GM19467 (cell line): Measurements from ENCODE around the gene NPHP4.
"Not testable (repeated sequence)": the region's sequence is repeated elsewhere in the genome, so short reads cannot be mapped to it uniquely, and the experiment has no call there.

Source experiments
- ATAC-seq: cut with Tn5 transposase; IDR thresholded peaks from one replicate; pipeline ENCODE4 v1.9.1; 2021; ENCODE audit warnings: mild to moderate bottlenecking, moderate library complexity; ENCODE audit not compliant: unreplicated experiment

NPHP4 gene

GRCh38 chr1:5936621-5937372 lies 55.4 kb downstream of the NPHP4 start:
- ATAC-seq, result no peak

DNA sequence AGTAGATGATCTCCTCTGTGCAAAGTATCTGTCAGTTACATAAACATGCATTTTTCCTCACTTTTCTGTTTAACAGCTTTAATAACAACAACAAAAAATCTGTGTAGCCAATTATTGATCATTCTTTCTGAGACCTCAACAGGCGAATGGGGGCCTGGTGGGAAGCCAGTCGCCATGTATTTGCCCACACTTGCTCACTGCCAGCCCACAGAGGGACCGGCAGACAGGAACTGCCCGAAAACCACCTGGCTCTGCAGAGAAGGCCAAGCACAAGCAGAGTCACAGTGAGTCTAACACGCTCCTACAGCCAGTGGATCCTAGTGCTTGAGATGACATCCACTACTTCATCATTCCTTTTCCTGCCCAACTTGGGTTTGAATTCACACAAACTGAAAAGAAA lies 56.1 kb downstream of the NPHP4 start:
- ATAC-seq, result no peak

DNA sequence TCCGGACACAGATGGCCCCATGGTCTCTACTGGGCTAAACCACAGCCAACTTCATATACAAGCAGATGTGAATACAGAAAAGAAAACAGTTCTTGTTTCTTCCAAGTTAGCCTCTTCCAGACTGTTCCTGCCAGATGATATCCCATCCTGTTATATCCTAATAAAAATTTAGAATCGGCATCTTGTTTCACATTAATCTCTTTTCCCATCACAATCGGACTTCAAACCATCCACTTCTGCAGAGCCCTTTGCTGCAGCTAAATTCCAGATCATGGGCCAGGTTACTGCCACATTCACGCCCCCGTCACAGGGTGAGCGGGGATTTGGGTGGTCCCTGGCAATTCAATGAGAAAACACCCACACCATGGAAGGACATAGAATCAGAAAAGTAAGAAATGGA lies 57.2 kb downstream of the NPHP4 start:
- no peak for ATAC-seq

- no peak for ATAC-seq
Measured at GRCh38 chr1:5934058-5934884, 58.0 kb downstream of the NPHP4 start.

DNA sequence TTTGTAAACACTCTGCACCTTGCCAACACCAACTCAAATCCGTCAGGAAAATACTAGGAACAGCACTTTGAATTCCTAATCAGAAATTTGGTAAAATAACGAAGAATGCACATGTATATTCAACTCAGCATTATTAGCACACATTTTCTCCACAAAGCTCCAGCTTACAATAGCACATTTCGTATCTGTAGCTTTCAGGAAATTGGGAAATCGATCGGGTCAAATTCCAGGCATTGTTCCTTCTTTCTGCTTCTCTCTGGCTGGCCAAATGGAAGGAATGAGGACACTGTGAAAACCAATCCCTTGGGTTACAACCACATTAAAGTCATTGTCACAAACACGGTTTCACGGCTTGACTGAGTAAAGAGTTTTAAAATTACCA lies 58.6 kb downstream of the NPHP4 start:
- ATAC-seq, result no peak

- no peak for ATAC-seq
Measured at GRCh38 chr1:5933050-5933449, 59.2 kb downstream of the NPHP4 start.

DNA sequence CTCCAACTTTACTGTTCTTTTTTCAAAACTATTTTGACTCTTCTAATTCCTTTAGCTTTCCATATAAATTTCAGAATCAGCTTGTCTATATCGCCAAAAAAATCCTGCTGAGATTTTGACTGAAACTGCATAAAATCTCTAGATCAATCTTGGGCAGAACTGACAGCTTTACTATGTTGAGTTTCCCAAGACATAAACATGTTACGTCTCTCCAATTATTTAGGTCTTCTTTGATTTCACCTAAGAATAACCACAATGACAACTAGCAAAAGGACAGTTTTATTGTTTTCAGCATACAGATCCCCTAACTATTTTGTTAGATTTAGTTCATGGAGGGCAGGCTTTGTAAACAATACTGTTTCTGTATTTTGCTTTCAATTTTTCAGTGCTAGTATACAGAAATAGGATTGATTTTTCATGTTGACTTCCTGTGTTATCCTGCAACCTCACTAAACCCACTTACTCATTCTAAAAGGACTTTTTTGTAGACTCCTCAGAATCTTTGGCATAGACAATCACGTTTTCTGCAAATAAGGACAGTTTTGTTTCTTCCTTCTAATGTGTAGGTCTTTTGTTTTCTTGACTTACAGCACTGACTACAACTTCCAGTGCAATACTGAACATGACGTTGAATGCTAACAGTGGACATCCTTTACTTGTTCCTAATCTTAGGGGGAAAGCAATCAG lies 63.4 kb downstream of the NPHP4 start:
- ATAC-seq, result no peak

DNA sequence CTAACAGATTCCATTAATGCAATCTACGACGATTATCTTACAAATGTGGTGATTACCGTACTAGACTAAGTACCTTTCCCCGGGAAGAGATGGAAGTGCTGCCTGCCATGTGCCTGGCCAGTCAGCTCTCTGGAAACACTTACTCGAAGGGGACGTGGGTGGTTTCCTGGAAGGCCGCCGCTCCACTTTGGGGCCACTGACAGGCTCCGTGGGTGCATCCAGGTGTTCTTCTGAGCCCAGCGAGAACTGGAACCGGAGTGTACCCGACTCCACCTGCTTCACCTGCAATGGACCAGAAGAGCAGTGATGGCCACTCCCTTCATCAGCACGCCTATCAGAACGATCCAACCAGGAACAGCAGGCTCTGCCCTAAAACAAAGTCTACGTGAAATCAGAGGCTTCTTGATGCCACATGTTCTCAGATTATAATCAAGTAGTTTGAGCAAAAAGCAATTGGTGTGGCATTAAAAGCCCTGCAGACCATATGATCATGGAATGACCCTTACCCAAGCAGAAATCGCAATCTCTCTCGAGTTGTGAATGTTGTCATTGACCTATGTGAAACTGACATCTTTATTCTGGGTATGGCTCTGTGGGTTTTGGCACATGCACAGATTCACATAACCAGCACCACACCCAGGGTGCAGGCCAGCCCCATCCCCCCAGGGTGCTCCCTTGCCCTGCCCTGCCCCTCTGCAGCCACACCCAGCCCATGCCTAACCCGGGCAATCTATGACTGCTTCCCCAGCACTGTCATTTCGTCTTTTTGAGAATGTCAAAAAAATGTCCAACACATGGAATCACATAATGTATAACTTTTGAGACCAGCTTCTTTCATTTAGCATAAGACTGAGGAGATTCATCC lies 64.5 kb downstream of the NPHP4 start:
- ATAC-seq, result no peak

DNA sequence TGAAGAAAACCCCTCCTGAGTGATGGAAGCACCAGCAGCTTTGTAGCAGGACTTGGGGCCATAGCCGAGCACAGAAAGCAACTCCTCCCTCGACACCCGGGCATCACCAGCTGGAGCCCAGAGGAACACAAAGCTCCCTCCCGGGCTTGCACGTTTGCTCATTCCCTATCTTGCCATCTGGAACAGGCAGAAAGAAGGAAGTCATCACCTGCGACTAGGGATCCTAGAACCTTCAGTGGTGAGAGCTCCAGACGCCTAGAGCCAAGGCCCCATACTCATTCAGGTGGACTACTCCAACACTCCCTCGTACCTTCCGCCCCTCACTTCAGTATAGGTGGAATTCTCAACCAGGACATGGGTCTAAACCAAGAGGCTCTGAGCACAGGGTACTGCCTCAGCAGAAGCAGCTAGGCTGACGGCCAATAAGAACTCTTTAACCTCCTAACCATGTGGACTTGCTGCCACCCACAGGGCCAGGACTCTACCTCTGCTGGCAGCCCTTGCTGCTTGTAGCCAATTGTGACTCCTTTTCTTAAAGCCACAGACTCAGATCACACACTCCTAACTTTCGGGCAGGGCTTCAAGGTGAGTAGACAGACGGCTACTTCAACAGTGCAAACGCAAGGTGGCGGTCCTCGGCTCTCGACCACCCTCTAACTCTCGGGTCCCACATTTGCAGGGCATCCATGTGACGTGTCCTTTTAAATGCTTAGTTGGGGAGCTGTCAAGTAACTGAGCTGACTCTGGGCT lies 65.4 kb downstream of the NPHP4 start:
- ATAC-seq, result no peak

- not testable (repeated sequence) for ATAC-seq
Measured at GRCh38 chr1:5922700-5923330, 69.4 kb downstream of the NPHP4 start.

- ATAC-seq, result no peak
Measured at GRCh38 chr1:5921671-5922070, 70.6 kb downstream of the NPHP4 start.

- ATAC-seq, result no peak
Measured at GRCh38 chr1:5921129-5921528, 71.1 kb downstream of the NPHP4 start.

DNA sequence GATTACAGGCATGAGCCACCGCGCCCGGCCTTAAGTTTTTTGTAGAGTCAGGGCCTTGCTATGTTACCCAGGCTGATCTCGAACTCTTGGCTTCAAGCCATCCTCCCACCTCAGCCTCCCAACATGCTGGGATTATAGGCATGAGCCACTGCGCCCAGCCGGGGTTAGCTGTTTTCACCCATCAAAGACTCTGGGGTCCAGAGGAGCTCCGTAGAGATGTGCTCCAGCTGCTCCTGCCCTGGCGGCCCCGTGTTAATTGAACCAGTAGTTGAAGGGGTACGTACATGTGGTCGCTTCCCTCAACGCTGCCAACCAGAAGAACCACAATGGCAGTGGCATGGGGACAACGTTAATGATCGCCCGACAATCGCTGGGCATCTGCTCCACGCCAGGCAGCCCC lies 72.0 kb downstream of the NPHP4 start:
- ATAC-seq, result no peak

DNA sequence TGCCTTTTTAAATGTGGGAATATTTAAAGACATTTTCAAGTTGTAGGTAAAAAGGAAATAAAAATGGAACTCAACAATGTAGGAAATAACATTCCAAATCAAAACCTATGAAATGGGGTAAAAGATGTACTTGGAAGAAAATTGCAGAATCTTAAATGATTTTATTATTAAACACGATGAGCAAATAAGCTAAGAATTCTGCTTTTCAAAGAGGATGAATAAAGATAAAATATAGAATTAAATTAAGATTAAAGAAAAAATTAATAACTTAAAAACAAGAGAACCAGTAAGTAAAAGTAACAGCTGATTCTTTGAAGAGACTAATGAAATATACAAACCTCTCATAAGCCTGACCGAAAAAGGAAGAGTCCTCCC lies 74.0 kb downstream of the NPHP4 start:
- ATAC-seq, result no peak

DNA sequence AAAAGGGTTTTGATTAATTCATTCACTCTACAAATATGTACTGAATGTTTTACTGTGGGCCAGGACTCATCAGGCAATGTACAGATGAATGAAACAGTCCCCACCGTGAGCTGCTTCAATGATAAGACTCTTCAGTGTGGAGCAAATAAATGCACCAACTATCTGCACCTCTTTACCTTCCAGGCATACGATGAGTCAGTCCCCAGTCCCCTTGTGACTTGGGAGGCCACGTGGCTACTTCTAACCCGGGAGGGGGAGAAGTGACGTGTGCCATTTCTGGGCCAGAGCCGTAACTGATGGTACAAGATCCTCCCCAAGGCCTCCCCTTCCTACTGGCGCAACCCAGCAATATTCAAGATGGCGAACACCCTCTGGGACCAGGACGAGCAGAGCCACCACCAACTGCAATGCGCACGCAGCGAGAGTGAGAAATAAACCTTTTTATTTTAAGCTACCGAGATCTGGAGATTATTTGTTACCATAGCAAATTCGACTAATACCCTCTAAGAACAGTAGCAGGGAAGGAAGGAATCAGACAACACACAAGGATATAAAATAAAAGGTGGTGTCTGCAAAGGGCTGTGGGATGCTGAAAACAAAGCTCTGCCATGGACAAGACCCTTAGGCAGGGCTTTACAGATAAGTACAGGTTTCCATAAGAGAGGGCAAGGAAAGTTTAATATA lies 74.5 kb downstream of the NPHP4 start:
- ATAC-seq, result no peak

GRCh38 chr1:5917281-5917590 lies 75.0 kb downstream of the NPHP4 start:
- no peak for ATAC-seq

DNA sequence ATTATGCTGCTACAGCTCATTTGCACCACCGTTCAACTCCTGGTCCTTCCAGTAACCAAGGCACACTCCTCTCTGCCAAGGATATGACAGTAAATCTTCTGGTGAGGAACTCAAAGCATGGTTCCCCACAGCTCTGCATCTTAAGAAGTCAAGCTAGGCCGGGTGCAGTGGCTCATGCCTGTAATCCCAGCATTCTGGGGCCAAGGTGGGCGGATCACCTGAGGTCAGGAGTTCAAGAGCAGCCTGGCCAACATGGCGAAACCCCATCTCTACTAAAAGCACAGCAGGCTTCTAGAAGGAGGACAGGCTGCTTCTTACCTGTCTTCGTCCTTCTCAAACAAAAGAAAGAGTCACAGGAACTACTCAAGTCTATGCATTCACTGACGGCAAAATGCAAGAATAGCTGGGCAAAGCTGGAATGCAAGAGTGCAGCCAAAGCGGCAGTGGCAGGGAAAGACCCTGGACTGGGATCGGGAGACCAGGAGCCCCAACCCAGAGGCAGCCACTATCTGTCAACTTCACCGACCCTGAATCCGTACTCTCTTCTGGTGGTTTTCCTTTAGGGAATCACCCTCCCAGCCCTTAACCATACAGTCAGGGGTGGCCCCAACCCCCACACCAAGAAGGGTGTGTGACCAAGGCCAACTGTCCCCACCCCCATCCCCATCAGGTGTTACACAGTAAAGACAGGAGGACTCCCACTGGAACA lies 75.5 kb downstream of the NPHP4 start:
- no peak for ATAC-seq
